ENCODE results near the gene CGB7.
"Not testable (repeated sequence)": the region's sequence is repeated elsewhere in the genome, so short reads cannot be mapped to it uniquely, and the experiment has no call there.

CGB7 gene

GRCh38 chr19:49042177-49042576, 15.4 kb downstream of the CGB7 start:
- no peak for DNase-seq (ENCODE audit: low spot score)

DNA sequence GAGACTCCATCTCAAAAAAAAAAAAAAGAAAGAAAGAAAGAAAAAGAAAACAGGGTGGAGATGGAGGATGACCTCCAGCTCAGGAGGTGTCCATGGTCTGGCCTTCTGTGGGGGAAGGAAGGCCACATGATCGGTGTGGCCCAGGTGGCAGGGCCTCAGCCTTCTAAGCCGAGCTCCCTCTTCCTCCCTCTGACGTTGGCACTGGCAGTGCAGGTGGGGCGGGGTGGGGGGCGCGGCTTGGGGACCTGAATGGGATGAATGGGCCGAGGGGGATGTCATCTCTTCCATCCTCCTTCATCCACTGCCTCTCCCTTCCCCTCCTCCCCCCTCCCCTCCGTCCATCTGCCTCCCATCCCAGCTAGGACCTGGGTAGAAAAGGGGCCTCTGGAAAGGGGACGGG, 17.8 kb downstream of the CGB7 start:
- not testable (repeated sequence) for DNase-seq (ENCODE audit: low spot score)

DNA sequence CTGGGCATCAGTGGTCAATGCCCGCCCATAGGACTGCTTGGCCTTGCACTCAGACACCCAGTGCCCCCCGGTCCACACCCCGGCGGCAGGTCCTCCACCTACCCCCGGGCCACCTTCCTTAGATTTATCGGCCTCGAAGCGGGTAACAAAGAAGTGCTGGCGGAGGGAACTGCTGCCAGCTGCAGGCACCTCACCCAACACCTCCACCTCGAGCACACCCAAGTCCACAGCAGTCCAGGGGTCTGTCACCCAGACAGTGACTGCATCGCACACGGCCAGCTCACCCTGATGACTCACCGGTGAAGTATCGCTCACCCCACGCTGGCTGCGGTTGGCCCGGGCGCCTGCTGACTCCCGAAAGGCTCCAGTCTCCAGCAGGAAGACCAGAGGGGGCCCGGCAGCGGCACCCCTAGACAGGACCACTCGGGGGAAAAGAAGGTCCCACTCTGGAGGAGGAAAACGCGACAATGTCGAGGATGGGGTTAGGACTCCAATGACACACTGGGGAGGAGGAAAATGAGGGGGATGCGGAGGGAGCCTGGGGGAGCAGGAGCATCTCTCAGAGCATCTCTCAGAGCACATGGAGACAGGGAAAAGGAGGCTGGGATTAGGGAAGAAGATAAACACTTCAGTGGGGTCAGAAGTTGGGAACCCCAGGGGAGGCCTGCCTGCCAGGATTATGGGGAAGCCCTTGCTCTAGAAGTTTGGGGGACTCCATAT, 18.8 kb downstream of the CGB7 start:
- DNase-seq (ENCODE audit: low spot score) = not testable (repeated sequence)

GRCh38 chr19:49038111-49038510, 19.4 kb downstream of the CGB7 start:
- not testable (repeated sequence) for DNase-seq (ENCODE audit: low spot score)

DNA sequence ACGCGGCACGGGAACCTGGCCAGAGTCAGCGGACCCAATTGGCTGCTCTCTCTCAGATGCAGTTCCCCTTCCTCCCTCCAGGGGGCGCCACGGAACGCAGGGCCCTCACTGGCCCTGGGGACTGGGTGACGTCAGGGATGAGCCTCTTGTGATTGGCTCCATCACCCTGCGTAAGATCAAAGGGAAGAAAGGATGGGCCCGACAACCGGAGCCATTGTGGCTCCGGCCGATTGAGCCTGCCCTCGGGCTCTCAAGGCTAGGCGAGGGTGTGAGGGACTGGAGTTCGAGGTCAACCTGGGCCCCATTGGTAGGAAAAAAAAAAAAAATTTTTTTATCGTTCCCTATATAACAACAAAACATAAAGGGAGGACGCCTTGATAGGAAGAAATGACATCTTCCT, 20.7 kb downstream of the CGB7 start, which contains the start of gene CGB1:
CGB1 (minus strand) TSS at position 81 of the 400 bp plus-strand sequence. CDS start 184 bp downstream, outside the sequence.
- peak; percentile 81 for DNase-seq (ENCODE audit: low spot score)

DNA sequence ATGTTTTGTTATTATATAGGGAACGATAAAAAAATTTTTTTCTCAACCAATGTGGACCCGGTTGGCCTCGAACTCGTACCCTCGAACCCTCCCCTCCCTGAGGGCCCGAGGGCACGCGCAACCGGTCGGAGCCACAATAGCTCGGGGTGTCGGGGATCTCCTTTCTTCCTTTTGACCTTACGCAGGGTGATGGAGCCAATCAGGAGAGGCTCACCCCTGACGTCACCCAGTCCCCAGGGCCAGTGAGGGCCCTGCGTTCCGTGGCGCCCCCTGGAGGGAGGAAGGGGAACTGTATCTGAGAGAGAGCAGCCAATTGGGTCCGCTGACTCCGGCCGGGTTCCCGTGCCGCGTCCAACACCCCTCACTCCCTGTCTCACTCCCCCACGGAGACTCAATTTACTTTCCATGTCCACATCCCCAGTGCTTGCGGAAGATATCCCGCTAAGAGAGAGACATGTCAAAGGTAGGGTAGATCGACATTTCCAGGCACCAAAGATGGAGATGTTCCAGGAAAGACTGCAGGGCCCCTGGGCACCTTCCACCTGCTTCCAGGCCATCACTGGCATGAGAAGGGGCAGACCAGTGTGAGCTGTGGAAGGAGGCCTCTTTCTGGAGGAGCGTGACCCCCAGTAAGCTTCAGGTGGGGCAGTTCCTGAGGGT, 25.8 kb downstream of the CGB7 start, which contains the start of gene CGB2:
CGB2 (plus strand) TSS at position 249 of the 660 bp plus-strand sequence; CDS start at position 455, 206 bp downstream.
- DNase-seq (ENCODE audit: low spot score) = peak; percentile 64

GRCh38 chr19:49030323-49030722, 27.2 kb downstream of the CGB7 start:
- not testable (repeated sequence) for DNase-seq (ENCODE audit: low spot score)

DNA sequence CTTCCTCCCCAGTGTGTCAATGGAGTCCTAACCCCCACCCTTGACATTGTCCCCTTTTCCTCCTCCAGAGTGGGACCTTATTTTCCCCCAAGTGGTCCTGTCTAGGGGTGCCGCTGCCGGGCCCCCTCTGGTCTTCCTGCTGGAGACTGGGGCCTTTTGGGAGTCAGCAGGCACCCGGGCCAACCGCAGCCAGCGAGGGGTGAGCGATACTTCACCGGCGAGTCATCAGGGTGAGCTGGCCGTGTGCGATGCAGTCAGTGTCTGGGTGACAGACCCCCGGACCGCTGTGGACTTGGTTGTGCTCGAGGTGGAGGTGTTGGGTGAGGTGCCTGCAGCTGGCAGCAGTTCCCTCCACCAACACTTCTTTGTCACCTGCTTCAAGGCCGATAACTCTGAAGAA, 27.8 kb downstream of the CGB7 start:
- DNase-seq (ENCODE audit: low spot score) = not testable (repeated sequence)

GRCh38 chr19:49028686-49029085, 28.9 kb downstream of the CGB7 start:
- not testable (repeated sequence) for DNase-seq (ENCODE audit: low spot score)

- not testable (repeated sequence) for DNase-seq (ENCODE audit: low spot score)
Observed at GRCh38 chr19:49025599-49025998, 31.9 kb downstream of the CGB7 start.

GRCh38 chr19:49025088-49025487, 32.5 kb downstream of the CGB7 start:
- not testable (repeated sequence) for DNase-seq (ENCODE audit: low spot score)

GRCh38 chr19:49024233-49024632, 33.3 kb downstream of the CGB7 start, which contains the start of gene CGB3:
Gene CGB3, minus strand, starts transcription at chr19:49024333. Its CDS starts 362 bp downstream, at chr19:49023971.
- DNase-seq (ENCODE audit: low spot score) = not testable (repeated sequence)

DNA sequence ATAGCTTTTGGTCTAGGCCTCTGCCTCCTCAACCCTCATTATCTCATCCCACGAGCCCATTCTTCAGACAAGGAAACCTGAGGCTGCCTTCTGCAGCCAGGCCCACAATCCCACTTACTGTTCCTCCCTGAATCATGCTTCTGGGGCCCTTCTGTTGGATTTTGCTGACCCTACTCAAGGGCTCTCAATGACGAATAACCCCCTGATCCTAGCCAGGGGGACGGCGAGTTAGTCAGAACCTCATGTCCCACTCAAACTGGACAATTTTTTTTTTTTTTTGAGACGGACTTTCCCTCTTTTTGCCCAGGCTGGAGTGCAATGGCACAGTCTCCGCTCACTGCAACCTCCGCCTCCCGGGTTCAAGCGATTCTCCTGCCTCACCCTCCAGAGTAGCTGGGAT, 35.4 kb downstream of the CGB7 start:
- DNase-seq (ENCODE audit: low spot score) = no peak

DNA sequence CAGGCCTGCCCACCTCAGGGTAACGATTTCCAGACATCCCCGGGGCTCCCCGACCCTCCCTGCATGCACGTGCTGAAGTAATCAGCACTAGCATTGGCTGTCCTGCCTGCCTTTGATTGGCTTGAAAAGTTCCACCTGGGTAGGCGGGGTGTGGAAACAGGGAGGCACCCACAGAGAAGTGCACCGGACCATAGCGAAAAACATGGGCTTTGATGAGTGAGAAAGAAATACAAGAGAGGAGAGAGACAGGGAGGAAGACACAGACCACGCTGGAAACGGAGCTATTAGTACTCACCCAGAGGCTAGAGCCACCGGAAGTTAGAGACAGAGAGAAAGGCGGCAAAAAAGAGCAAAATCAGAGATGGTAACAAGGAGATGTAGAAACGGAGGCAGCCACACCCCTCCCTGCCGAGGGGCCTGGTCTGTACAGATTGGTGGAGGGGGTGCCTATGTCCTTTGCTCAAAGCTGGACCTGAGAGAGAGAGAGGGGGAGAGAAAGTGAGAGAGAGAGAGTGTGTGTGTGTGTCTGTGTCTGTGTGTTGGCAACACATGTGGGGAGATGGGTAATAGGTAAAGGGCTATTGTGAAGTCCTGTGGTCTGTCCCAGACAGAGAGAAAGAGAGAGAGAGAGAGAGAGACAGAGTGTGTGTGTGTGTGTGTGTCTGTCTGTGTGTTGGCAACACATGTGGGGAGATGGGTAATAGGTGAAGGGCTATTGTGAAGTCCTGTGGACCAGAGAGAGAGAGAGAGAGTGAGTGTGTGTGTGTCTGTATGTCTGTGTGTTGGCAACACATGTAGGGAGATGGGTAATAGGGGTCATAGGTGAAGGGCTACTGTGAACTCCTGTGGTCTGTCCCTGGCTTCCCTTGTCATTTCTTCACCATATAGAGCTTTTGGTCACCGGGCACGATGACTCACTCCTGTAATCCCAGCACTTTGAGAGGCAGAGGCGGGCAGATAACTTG, 36.3 kb downstream of the CGB7 start:
- no peak for DNase-seq (ENCODE audit: low spot score)

DNA sequence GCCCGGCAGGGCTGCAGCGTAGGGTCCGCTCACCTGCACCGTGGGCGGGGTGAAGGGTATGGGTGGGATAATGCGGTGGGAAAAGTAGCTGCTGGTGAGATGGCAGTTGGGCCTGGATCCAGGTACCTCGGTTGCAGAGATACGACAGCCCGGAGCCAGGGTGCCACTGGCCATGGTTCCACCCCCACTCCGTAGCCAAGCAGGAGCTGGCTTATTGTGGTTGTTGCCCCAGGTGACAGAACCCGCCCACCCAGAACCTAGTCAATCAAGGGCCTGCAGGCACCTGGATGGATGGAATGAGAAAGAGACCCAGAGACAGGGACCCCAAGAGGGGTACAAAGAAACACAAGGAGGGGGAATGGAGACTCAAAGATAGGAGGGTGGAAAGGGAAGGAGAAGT, 37.2 kb downstream of the CGB7 start:
- DNase-seq (ENCODE audit: low spot score) = no peak

DNA sequence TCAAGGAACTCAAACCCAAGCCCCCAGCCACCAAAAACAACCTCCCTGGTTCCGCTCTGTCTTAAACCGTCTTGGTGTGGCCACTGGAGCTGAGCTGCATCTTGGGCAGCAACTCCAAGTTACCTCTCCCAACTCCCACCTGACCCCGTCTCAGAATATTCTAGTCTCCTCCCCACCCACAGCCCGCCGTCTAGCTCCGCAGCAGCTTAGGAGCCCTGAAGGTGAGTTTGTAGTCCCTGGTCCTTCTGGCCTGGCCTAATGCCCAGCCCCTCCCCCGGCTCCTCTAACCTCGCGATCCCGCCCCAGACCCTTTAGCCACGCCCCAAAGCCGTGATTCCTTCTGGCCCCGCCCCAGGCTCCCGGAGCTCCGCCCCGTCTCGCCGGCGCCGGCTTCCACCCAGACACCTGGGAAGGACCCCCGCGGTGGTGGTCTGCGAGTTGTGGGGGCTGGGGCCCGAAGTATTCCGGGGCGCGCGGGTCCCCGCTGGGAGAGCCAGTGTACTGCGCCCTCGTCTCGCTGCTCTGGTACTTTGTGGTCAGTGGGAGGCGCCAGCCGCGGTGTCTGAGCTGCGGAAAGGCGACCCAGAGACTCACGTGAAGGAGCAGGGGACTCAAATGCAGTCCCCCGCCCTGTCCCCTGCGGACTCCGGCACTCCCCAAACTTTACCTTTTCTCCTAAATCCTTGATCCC, 38.2 kb downstream of the CGB7 start:
- DNase-seq (ENCODE audit: low spot score) = peak; percentile 94

GRCh38 chr19:49018388-49019241, 38.9 kb downstream of the CGB7 start:
- DNase-seq (ENCODE audit: low spot score) = not testable (repeated sequence)

DNA sequence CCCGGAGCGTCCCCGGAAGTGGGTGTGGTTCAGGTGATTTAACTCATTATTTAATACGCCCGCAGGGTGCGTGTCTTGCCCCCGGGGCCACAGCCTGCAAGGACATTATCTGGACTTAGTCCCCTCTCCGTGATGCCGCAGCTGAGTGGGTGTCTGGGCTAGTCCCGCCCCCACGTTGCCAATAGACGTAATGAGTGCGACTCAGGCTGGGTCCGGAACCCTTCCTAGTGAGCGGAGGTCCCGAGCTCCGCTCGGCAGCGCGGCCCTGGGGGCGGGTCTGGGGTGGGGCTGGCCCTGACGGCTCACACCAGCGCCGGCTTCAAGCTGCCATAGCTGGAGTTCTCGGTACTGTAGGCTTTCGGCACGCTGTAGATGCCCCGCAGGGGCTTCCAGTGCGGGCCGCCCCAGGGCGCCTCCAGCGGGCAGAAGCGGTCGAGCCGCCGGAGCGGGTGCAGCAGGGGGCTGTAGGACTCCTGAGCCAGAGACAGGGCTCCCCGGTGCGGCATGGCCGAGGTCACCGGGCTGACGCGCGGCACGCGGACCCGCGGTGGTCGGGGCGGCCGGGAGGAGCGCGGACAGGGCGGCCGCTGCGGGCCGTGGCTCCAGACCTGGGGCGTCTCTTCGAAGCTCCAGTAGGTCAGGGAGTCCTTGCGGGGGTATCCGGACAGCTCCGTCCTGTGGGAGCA, 39.7 kb downstream of the CGB7 start:
- DNase-seq (ENCODE audit: low spot score) = peak; percentile 86

DNA sequence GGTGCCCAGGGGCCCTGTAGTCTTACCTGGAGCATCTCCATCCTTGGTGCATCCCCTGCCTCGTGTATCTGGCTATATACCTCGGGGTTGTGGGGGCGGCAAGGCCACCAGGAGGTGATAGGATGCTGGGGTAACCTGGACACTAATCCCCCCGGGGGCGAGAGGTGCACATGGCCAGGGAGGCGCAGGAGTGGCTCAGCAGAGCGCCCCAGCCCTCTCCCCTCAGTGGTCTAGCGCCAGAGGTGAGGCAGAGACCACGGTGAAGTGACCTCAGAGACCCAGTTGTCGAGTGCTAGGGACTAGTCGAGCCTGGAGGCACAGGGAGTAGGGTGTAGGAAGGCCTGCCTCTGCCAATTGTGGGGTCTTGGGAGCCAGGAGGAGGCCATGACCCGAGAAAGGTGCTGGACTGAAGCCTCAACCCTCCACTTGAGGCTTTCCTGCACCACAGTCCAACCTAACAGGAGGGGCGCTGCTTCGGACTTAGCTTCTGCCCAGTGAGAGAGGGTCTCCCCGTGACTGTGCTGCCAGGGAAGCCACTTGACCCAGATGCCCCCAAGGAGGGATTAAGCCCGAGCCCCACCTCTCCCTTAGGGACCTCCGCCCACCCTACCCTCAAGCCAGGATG, 40.4 kb downstream of the CGB7 start, which contains the start of gene LHB:
LHB (minus strand) TSS at position 51 of the 625 bp plus-strand sequence; CDS start at position 41, 10 bp downstream.
- no peak for DNase-seq (ENCODE audit: low spot score)
